Measurements from ENCODE around the gene JMJD6. TPM values are rescaled to one million over a fixed set of nuclear protein-coding genes. Genes with fewer than 3 reads are reported as not detected.

JMJD6 gene
- total and polyA plus RNA-seq, 2 experiments from 2014 or later = 23.5 to 33.6 TPM

GRCh38 chr17:76687298-76688164 lies 38.9 kb downstream of the JMJD6 start:
- Histone ChIP-seq H3K36me3 (no peaks in the 10 kb centered on the region), H3K4me3 (no peak overlapping the region), H3K9me3 (ENCODE audit: low read depth) (no peaks in the 10 kb centered on the region), H3K4me1 (ENCODE audit: low read depth) (peaks cover 23% of the 10 kb centered on the region), H3K27me3 (no peaks in the 10 kb centered on the region), H3K27ac (no peak overlapping the region)
- TF ChIP-seq, protein P1, sequence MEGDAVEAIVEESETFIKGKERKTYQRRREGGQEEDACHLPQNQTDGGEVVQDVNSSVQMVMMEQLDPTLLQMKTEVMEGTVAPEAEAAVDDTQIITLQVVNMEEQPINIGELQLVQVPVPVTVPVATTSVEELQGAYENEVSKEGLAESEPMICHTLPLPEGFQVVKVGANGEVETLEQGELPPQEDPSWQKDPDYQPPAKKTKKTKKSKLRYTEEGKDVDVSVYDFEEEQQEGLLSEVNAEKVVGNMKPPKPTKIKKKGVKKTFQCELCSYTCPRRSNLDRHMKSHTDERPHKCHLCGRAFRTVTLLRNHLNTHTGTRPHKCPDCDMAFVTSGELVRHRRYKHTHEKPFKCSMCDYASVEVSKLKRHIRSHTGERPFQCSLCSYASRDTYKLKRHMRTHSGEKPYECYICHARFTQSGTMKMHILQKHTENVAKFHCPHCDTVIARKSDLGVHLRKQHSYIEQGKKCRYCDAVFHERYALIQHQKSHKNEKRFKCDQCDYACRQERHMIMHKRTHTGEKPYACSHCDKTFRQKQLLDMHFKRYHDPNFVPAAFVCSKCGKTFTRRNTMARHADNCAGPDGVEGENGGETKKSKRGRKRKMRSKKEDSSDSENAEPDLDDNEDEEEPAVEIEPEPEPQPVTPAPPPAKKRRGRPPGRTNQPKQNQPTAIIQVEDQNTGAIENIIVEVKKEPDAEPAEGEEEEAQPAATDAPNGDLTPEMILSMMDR (IDR thresholded peaks at IDR 0.05; ENCODE audit: low read depth, low read length) = no peak
- DNase-seq (ENCODE audit: low read depth in 1 of 2, low spot score in 1 of 2) = no peak

DNA sequence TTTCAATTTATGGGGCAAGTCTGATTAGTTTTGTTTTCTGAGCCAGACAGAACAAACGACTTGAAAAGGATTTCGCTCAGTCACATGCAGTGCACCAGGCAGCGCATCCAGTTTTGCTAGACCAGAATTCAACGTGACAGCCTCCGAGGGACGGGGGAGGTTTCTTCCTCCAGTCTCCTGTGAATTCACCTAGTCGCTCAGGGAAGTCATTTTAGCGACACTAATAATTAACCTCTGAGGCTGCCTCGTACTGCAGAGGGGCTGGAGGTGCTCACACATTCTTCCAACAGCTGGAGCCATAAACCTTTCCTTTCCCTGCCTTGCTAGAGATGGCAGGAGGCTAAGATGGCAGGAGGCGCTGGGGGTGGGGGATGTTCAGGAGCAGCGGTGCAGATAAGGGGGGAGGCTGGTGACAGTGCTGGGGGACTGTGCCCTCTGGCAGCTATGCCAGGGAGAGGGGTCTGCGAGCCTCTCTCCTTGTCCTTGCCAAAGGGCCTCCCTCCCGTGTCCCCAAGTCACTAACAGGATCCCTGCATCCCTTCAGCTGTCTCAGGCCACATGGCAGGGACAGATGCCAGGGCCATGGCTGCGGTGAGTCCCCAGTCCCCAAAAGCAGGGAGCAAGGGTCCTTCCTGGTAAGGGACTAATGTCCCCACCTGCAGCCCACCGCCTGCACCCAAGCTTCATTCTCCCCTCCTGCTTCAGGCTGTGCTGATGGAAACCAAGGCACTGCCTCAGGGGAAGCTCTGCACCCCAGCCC lies 39.7 kb downstream of the JMJD6 start:
- Histone ChIP-seq H3K27ac (no peak overlapping the region), H3K27me3 (no peaks in the 10 kb centered on the region), H3K9me3 (ENCODE audit: low read depth) (no peaks in the 10 kb centered on the region), H3K36me3 (no peaks in the 10 kb centered on the region), H3K4me1 (ENCODE audit: low read depth) (peaks cover 28% of the 10 kb centered on the region), H3K4me3 (no peak overlapping the region)
- TF ChIP-seq, protein P1 (IDR thresholded peaks at IDR 0.05; ENCODE audit: low read depth, low read length) = no peak
- DNase-seq (ENCODE audit: low read depth in 1 of 2, low spot score in 1 of 2) = no peak

- TF ChIP-seq, protein P1 (IDR thresholded peaks at IDR 0.05; ENCODE audit: low read depth, low read length) = no peak
- Histone ChIP-seq H3K36me3 (no peaks in the 10 kb centered on the region), H3K4me3 (no peak overlapping the region), H3K27me3 (no peaks in the 10 kb centered on the region), H3K9me3 (ENCODE audit: low read depth) (no peaks in the 10 kb centered on the region), H3K27ac (no peak overlapping the region), H3K4me1 (ENCODE audit: low read depth) (peaks cover 25% of the 10 kb centered on the region)
- DNase-seq (ENCODE audit: low read depth in 1 of 2, low spot score in 1 of 2) = no peak
Observed at GRCh38 chr17:76685846-76686245, 40.6 kb downstream of the JMJD6 start.

DNA sequence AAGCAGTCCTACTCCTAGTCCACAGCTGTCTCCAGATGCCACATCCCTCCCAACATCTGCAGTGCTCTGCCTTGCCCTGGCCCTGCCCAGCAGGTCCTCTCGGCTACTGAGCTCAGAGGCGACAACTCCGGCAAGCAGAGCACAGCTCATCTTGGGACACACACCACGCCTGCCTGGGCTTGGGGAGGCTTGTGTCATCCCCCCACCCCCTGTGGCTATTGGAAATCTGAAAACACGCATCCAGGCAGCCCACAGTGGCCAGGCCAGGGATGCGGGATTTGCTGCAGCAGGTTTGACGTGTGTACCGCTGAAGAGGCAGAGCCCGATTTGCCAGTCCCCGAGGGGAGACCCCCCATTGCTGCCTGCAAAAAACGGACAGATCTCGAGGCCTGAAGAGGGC lies 41.0 kb downstream of the JMJD6 start:
- Histone ChIP-seq H3K27me3 (no peaks in the 10 kb centered on the region), H3K4me1 (ENCODE audit: low read depth) (peaks cover 25% of the 10 kb centered on the region), H3K9me3 (ENCODE audit: low read depth) (no peaks in the 10 kb centered on the region), H3K4me3 (no peak overlapping the region), H3K27ac (no peak overlapping the region), H3K36me3 (no peaks in the 10 kb centered on the region)
- no peak for DNase-seq (ENCODE audit: low read depth in 1 of 2, low spot score in 1 of 2)
- TF ChIP-seq, protein P1 (IDR thresholded peaks at IDR 0.05; ENCODE audit: low read depth, low read length) = no peak

- peaks cover 22% of the 10 kb centered on the region for H3K4me1 ChIP-seq (ENCODE audit: low read depth)
- DNase-seq (ENCODE audit: low read depth in 1 of 2, low spot score in 1 of 2) = no peak
Observed at GRCh38 chr17:76684756-76685155, 41.6 kb downstream of the JMJD6 start.

More at GRCh38 chr17:76684756-76685155, 41.6 kb downstream of the JMJD6 start:
- no peak overlapping the region for H3K27ac ChIP-seq
- no peaks in the 10 kb centered on the region for H3K36me3 ChIP-seq
- TF ChIP-seq, protein P1 (IDR thresholded peaks at IDR 0.05; ENCODE audit: low read depth, low read length) = no peak
- H3K4me3 ChIP-seq = no peak overlapping the region
- no peaks in the 10 kb centered on the region for H3K27me3 ChIP-seq
- no peaks in the 10 kb centered on the region for H3K9me3 ChIP-seq (ENCODE audit: low read depth)
